Smooth muscle cell (in vitro differentiated cells): ENCODE results near the gene HAX1. TPM values are rescaled to one million over a fixed set of nuclear protein-coding genes. Genes with fewer than 3 reads are reported as not detected.

Source experiments
- DNase-seq: peaks from one replicate; lab custom pipeline; 2025; ENCODE audit not compliant: unreplicated experiment; lab: John Stamatoyannopoulos, UW
- H2AFZ ChIP-seq: fragments of 200-600 bp; sonication (generic); 2 replicates; pipeline ENCODE4 v1.6.0; 2016; ENCODE audit warnings: antibody characterized with exemption, low read depth, mild to moderate bottlenecking
- H3F3A ChIP-seq: fragments of 200-600 bp; sonication (generic); 2 replicates; pipeline ENCODE4 v1.6.0; 2017; ENCODE audit warnings: antibody characterized with exemption, low read depth
- H3K27ac ChIP-seq: fragments of 200-600 bp; sonication (generic); 2 replicates; pipeline ENCODE4 v1.5.1; 2016; ENCODE audit warnings: low read depth, mild to moderate bottlenecking
- H3K27me3 ChIP-seq: fragments of 200-600 bp; sonication (generic); 2 replicates; pipeline ENCODE4 v1.6.1; 2016; ENCODE audit warnings: low read depth, mild to moderate bottlenecking
- H3K36me3 ChIP-seq: fragments of 200-600 bp; sonication (generic); 2 replicates; pipeline ENCODE4 v1.5.1; 2016; ENCODE audit warnings: low read depth
- H3K4me1 ChIP-seq: fragments of 200-600 bp; sonication (generic); 2 replicates; pipeline ENCODE4 v1.5.1; 2016; ENCODE audit warnings: low read depth
- H3K4me2 ChIP-seq: fragments of 200-600 bp; sonication (generic); 2 replicates; pipeline ENCODE4 v1.6.0; 2016; ENCODE audit warnings: mild to moderate bottlenecking
- H3K4me3 ChIP-seq: fragments of 200-600 bp; sonication (generic); 2 replicates; pipeline ENCODE4 v1.5.1; 2016; ENCODE audit warnings: mild to moderate bottlenecking
- H3K79me2 ChIP-seq: fragments of 200-600 bp; sonication (generic); 2 replicates; pipeline ENCODE4 v1.6.0; 2016; ENCODE audit warnings: low read depth, mild to moderate bottlenecking
- H3K9ac ChIP-seq: fragments of 200-600 bp; sonication (generic); 2 replicates; pipeline ENCODE4 v1.6.0; 2016; ENCODE audit warnings: low read depth
- H3K9me3 ChIP-seq: fragments of 200-600 bp; sonication (generic); replicated peaks from 2 replicates; pipeline ENCODE4 v1.5.1; 2016; ENCODE audit warnings: low read depth
- H4K20me1 ChIP-seq: fragments of 200-600 bp; sonication (generic); 2 replicates; pipeline ENCODE4 v1.6.0; 2016; ENCODE audit warnings: low read depth
- CTCF ChIP-seq: fragments of 200-600 bp; sonication (generic); IDR thresholded peaks from 2 replicates; pipeline ENCODE4 v1.5.1; 2017; ENCODE audit warnings: borderline replicate concordance, mild to moderate bottlenecking, antibody characterized with exemption; ENCODE audit not compliant: insufficient read depth, poor library complexity, severe bottlenecking
- WGBS: methylation state at CpG from one replicate; pipeline ENCODE4 v1.1.7; 2016; ENCODE audit warnings: low lambda C conversion rate; 5-methylcytosine and 5-hydroxymethylcytosine counted together
- polyA plus RNA-seq: library from polyadenylated mRNA; unstranded; fragments of >200 nt; fragmentation: Nextera tagmentation; extraction: Ambion mirVana; gene quantifications from 2 replicates; pipeline ENCODE4 v1.2.1, GENCODE V29; 2016
- total RNA-seq: library from RNA; depleted of rRNA; stranded (reverse); fragments of >200 nt; gene quantifications from 2 replicates; pipeline ENCODE4 v1.2.3, GENCODE V29; 2014

HAX1 gene
- total and polyA plus RNA-seq, 2 experiments from 2014 or later = 73.7 to 91.6 TPM

GRCh38 chr1:154288661-154289060 is 16.2 kb downstream of the HAX1 start:
- no peaks in the 10 kb centered on the region for H4K20me1 ChIP-seq
- H2AFZ ChIP-seq = no peak overlapping the region
- H3K4me2 ChIP-seq = no peak overlapping the region
- DNase-seq = no peak
- H3K27me3 ChIP-seq = no peaks in the 10 kb centered on the region
- no peak overlapping the region for H3K27ac ChIP-seq
- H3K79me2 ChIP-seq = no peaks in the 10 kb centered on the region
- no peak overlapping the region for H3K4me3 ChIP-seq
- no peaks in the 10 kb centered on the region for H3K36me3 ChIP-seq
- no peak for TF ChIP-seq CTCF
- H3K4me1 ChIP-seq = no peaks in the 10 kb centered on the region
- whole genome bisulfite sequencing = 94% methylated on average over 3 of the region's 3 CpGs
- H3F3A ChIP-seq = no peaks in the 10 kb centered on the region
- H3K9me3 ChIP-seq = no peaks in the 10 kb centered on the region
- no peak overlapping the region for H3K9ac ChIP-seq

GRCh38 chr1:154290921-154291320 is 18.5 kb downstream of the HAX1 start:
- DNase-seq = no peak
- Histone ChIP-seq H3K4me2 (no peak overlapping the region), H3K27me3 (no peaks in the 10 kb centered on the region), H4K20me1 (no peaks in the 10 kb centered on the region), H3K9ac (no peak overlapping the region), H3K27ac (no peak overlapping the region), H3K9me3 (peaks cover 6% of the 10 kb centered on the region), H3K79me2 (no peaks in the 10 kb centered on the region), H3K4me1 (no peaks in the 10 kb centered on the region), H3F3A (no peaks in the 10 kb centered on the region), H2AFZ (no peak overlapping the region), H3K4me3 (no peak overlapping the region), H3K36me3 (no peaks in the 10 kb centered on the region)
- WGBS = 87% methylated on average over 1 of the region's 1 CpG
- no peak for TF ChIP-seq CTCF

GRCh38 chr1:154295408-154296235 is 23.2 kb downstream of the HAX1 start:
- no peak overlapping the region for H3K4me3 ChIP-seq
- TF ChIP-seq CTCF = no peak
- H3K36me3 ChIP-seq = no peaks in the 10 kb centered on the region
- no peak overlapping the region for H3K27ac ChIP-seq
- H3K27me3 ChIP-seq = no peaks in the 10 kb centered on the region
- H3F3A ChIP-seq = no peaks in the 10 kb centered on the region
- H3K79me2 ChIP-seq = no peaks in the 10 kb centered on the region
- no peak for DNase-seq
- H3K4me2 ChIP-seq = no peak overlapping the region
- no peak overlapping the region for H2AFZ ChIP-seq
- 82% methylated on average over 8 of the region's 8 CpGs for WGBS
- peaks cover 10% of the 10 kb centered on the region for H3K9me3 ChIP-seq
- no peaks in the 10 kb centered on the region for H4K20me1 ChIP-seq
- no peaks in the 10 kb centered on the region for H3K4me1 ChIP-seq
- H3K9ac ChIP-seq = no peak overlapping the region

GRCh38 chr1:154301582-154301981 is 29.2 kb downstream of the HAX1 start:
- H3F3A ChIP-seq = no peaks in the 10 kb centered on the region
- 93% methylated on average over 1 of the region's 1 CpG for WGBS
- no peaks in the 10 kb centered on the region for H3K36me3 ChIP-seq
- no peaks in the 10 kb centered on the region for H3K4me1 ChIP-seq
- peaks cover 5% of the 10 kb centered on the region for H3K9me3 ChIP-seq
- no peaks in the 10 kb centered on the region for H3K79me2 ChIP-seq
- H2AFZ ChIP-seq = no peak overlapping the region
- H3K27me3 ChIP-seq = no peaks in the 10 kb centered on the region
- no peak overlapping the region for H3K4me2 ChIP-seq
- no peaks in the 10 kb centered on the region for H4K20me1 ChIP-seq
- no peak for TF ChIP-seq CTCF
- H3K27ac ChIP-seq = no peak overlapping the region
- no peak overlapping the region for H3K4me3 ChIP-seq
- H3K9ac ChIP-seq = no peak overlapping the region
- DNase-seq = no peak
